MCF 10A (cell line): Measurements from ENCODE around the gene ITGAD. TPM values are rescaled to one million over a fixed set of nuclear protein-coding genes. Genes with fewer than 3 reads are reported as not detected.
A peak's percentile ranks its signal among the peaks of the same experiment; 100 is the strongest.

Experiments
- BruUV-seq: library from RNA; stranded (reverse); fragments of 400-500 nt; replicated peaks from 2 replicates; lab custom pipeline; 2021; lab: Mats Ljungman, UMichigan
- CTCF ChIA-PET: fragments of 300-600 bp; sonication (Branson Sonifier 250); formaldehyde crosslinking; extraction: SDS; loops from one replicate; lab custom pipeline; 2021; ENCODE audit warnings: antibody characterized with exemption, inconsistent platforms; lab: Yijun Ruan, JAX
- POLR2A ChIA-PET: fragments of 300-600, 350-650 bp; sonication (Branson Sonifier 250); formaldehyde crosslinking; extraction: SDS; loops from one replicate; lab custom pipeline; 2020; ENCODE audit warnings: antibody characterized with exemption, inconsistent platforms; lab: Yijun Ruan, JAX
- DNase-seq: peaks from one replicate; pipeline ENCODE4 v3.0.0-alpha.2; 2018; ENCODE audit not compliant: unreplicated experiment
- H3K27ac Mint-ChIP-seq: one replicate; pipeline ENCODE4 v1.8.0; 2022; ENCODE audit warnings: mild to moderate bottlenecking, low read depth, mixed read lengths; ENCODE audit not compliant: unreplicated experiment
- H3K27me3 Mint-ChIP-seq: one replicate; pipeline ENCODE4 v1.8.0; 2022; ENCODE audit warnings: mixed read lengths; ENCODE audit not compliant: insufficient read depth, unreplicated experiment
- H3K36me3 Mint-ChIP-seq: one replicate; pipeline ENCODE4 v1.8.0; 2022; ENCODE audit warnings: mild to moderate bottlenecking, moderate library complexity, mixed read lengths; ENCODE audit not compliant: insufficient read depth, unreplicated experiment
- H3K4me1 Mint-ChIP-seq: one replicate; pipeline ENCODE4 v1.8.0; 2022; ENCODE audit warnings: mixed read lengths; ENCODE audit not compliant: insufficient read depth, unreplicated experiment
- H3K4me3 Mint-ChIP-seq: one replicate; pipeline ENCODE4 v1.8.0; 2022; ENCODE audit warnings: mild to moderate bottlenecking, moderate library complexity, mixed read lengths; ENCODE audit not compliant: unreplicated experiment
- H3K9me3 Mint-ChIP-seq: one replicate; pipeline ENCODE4 v1.8.0; 2022; ENCODE audit warnings: mixed read lengths; ENCODE audit not compliant: unreplicated experiment
- intact Hi-C: fragments of 100-400 bp; cut with micrococcal nuclease; formaldehyde crosslinking; loops from 2 replicates; pipeline ENCODE4 v1.14.1; 2022
- total RNA-seq: library from RNA; stranded (reverse); gene quantifications from 2 replicates; pipeline ENCODE4 v1.2.3, GENCODE V29; 2022
- TF ChIP-seq, protein P1 (sequence below): fragments of 200-600 bp; IDR thresholded peaks from one replicate; pipeline ENCODE4 v1.8.0; 2022; ENCODE audit warnings: antibody characterized with exemption, mild to moderate bottlenecking; ENCODE audit not compliant: unreplicated experiment

Gene ITGAD
- total RNA-seq, 1 experiment from 2014 or later = not detected

GRCh38 chr16:31350275-31351005 is 42.7 kb upstream of the ITGAD start:
- Mint-ChIP-seq H3K27me3 (peaks cover 27% of the 10 kb centered on the region), H3K27ac (no peak overlapping the region), H3K4me1 (peaks cover 7% of the 10 kb centered on the region), H3K36me3 (no peaks in the 10 kb centered on the region), H3K9me3 (no peaks in the 10 kb centered on the region), H3K4me3 (no peak overlapping the region)
- intact Hi-C loops = no loop called here
- POLR2A ChIA-PET = no interaction called here
- DNase-seq = no peak
- TF ChIP-seq, protein P1, sequence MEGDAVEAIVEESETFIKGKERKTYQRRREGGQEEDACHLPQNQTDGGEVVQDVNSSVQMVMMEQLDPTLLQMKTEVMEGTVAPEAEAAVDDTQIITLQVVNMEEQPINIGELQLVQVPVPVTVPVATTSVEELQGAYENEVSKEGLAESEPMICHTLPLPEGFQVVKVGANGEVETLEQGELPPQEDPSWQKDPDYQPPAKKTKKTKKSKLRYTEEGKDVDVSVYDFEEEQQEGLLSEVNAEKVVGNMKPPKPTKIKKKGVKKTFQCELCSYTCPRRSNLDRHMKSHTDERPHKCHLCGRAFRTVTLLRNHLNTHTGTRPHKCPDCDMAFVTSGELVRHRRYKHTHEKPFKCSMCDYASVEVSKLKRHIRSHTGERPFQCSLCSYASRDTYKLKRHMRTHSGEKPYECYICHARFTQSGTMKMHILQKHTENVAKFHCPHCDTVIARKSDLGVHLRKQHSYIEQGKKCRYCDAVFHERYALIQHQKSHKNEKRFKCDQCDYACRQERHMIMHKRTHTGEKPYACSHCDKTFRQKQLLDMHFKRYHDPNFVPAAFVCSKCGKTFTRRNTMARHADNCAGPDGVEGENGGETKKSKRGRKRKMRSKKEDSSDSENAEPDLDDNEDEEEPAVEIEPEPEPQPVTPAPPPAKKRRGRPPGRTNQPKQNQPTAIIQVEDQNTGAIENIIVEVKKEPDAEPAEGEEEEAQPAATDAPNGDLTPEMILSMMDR = no peak
- BruUV-seq = no TSS peak
- CTCF ChIA-PET = no interaction called here

DNA sequence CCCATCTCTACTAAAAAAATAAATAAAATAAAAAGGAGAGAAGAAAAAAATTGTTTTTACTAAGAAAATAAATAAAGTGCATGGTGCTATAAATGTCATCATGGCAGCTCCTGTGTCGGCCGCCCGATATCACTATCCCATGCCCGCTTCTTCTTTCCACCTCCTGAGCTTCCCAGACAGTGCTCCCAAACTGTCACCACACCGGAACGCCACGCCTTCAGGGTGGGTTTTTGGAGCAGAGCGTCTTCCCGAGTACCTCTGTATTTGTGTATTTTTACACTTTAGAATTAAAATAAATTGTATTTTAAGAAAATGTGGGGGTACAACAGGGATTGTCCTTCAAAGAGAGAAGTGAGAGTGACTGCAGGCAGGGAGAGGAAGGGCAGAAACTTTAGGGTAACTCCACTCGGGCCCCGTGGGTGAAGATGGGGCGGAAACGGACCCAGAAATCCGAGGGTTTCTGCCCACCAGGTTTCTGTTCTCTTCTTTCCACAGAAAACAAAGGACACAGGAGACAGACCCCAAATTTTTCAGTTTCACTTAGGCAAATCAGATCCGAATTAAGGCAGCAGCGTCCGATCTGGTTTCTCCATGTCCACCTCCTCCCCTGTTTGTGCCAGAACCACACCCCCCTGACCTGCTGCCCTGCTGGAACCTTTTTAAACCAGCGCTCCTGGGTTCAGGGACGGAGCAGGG is 41.7 kb upstream of the ITGAD start:
- TF ChIP-seq, protein P1 = no peak
- POLR2A ChIA-PET = no interaction called here

DNA sequence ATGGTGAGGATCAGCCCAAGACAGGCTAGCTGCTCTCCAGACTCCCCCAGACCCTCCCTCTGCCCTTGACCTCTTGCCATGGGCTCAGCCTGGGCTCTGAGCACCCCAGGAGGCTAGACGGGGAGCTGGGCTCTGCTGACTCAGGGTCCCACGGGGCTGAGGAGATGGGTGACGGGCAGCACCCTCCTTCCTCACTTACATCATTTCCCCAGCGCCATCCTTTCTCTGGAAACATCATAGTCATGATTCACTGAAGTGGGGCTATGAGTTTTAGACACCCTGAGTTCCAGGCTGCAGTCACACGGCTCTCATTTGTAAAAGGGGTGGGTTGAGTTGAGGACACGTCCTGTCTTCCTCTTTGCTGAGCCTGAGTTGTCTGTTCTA is 41.2 kb upstream of the ITGAD start:
- POLR2A ChIA-PET = no interaction called here
- peaks cover 27% of the 10 kb centered on the region for H3K27me3 Mint-ChIP-seq
- H3K36me3 Mint-ChIP-seq = no peaks in the 10 kb centered on the region
- peaks cover 8% of the 10 kb centered on the region for H3K4me1 Mint-ChIP-seq
- TF ChIP-seq, protein P1 = no peak
- no peak for DNase-seq
- intact Hi-C loops = no loop called here
- H3K4me3 Mint-ChIP-seq = no peak overlapping the region
- no peaks in the 10 kb centered on the region for H3K9me3 Mint-ChIP-seq
- CTCF ChIA-PET = no interaction called here
- H3K27ac Mint-ChIP-seq = no peak overlapping the region
- BruUV-seq = no TSS peak

More for the DNA sequence above, 41.7 kb upstream of the ITGAD start:
- DNase-seq = no peak
- Mint-ChIP-seq H3K27ac (no peak overlapping the region), H3K36me3 (no peaks in the 10 kb centered on the region), H3K27me3 (peaks cover 27% of the 10 kb centered on the region), H3K9me3 (no peaks in the 10 kb centered on the region), H3K4me3 (no peak overlapping the region), H3K4me1 (peaks cover 8% of the 10 kb centered on the region)
- BruUV-seq = no TSS peak
- CTCF ChIA-PET = no interaction called here
- intact Hi-C loops = no loop called here

DNA sequence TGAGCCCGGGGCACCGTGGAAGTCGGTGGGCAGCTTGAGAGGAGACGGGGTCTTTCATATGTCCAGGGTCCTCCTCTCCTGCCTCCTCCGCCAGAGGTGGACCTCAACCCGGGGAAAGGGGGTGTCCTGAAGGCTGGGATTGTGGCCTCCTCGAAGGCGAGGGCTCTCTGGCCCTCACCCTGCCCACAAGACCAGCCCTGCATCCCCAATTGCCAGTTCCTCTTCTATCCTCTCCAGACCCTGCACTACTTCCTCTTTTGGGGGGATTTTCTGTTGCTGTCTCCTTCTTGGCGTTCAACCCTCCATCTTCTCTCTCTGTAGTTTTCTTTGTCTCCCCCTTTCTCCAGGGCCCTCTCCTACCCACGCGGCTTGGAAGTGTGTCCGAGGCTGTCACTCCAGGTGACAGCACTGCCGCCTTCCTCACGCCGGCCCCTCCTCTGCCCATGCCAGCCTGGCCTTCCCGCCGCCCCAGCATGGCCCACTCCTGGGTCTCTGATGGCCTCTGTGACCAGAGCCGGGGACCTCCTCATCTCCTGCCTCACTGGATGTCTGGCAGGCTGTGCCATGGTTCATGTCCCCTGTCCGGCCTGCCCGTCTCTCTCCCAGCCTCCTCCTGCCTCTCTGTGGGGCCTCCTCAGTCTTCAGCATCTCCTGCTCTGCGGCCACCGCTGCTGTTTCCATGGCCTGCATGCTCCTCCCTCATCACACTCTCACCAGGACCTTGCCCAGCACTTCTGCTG is 40.6 kb upstream of the ITGAD start:
- Mint-ChIP-seq H3K36me3 (no peaks in the 10 kb centered on the region), H3K4me3 (no peak overlapping the region), H3K9me3 (no peaks in the 10 kb centered on the region), H3K4me1 (peaks cover 8% of the 10 kb centered on the region), H3K27me3 (peaks cover 27% of the 10 kb centered on the region), H3K27ac (peak overlapping the region; percentile 10)
- TF ChIP-seq, protein P1 = no peak
- CTCF ChIA-PET = interaction anchor here (0.6 to 0.7 kb wide), 2 partner anchors 15 to 367 kb away, joined by 3 read pairs; no protein-coding TSS in a partner anchor
- POLR2A ChIA-PET = interaction anchor here (0.7 kb wide), 1 partner anchor 230 kb away, joined by 5 read pairs; no protein-coding TSS in a partner anchor
- BruUV-seq = no TSS peak
- no peak for DNase-seq
- intact Hi-C loops = no loop called here
